Measurements from ENCODE around the gene EIF4B. TPM values are rescaled to one million over a fixed set of nuclear protein-coding genes. Genes with fewer than 3 reads are reported as not detected.

Gene EIF4B
- total RNA-seq, 1 experiment from 2014 or later = 809 TPM

GRCh38 chr12:53042607-53043454 lies 36.6 kb downstream of the EIF4B start:
- no peak overlapping the region for H3K9ac ChIP-seq (ENCODE audit: low read length)
- intact Hi-C loops (cut with micrococcal nuclease) = no loop called here
- H3K9me3 ChIP-seq (ENCODE audit: control insufficient read depth in 1 of 2, insufficient read depth in 1 of 2, low read depth in 1 of 2, low read length in 2 of 2) = no peaks in the 10 kb centered on the region
- no TSS peak for BruUV-seq (replicated peaks)
- no peaks in the 10 kb centered on the region for H3K27me3 ChIP-seq (ENCODE audit: insufficient read depth, low read length)
- no peaks in the 10 kb centered on the region for H3K9me2 ChIP-seq (ENCODE audit: insufficient read depth)
- peak overlapping the region; percentile 3; the same call in 1 of the 2 replicates for H3K27ac ChIP-seq (ENCODE audit: low read depth, low read length)
- no peak overlapping the region for H2AFZ ChIP-seq (ENCODE audit: low read depth, low read length, poor library complexity, severe bottlenecking)
- H4K20me1 ChIP-seq (ENCODE audit: insufficient read depth) = 0 out of 2 replicates have a peak, but pooled peaks cover 6% of the 10 kb centered on the region
- ChIA-PET POLR2A (interaction anchor here (1.4 kb wide), 1 partner anchor 36 kb away, joined by 6 read pairs; the partner anchor contains the start of gene SPRYD3), RAD21 (ENCODE audit: low non-redundant PET in 1 of 2, low total read pairs in 2 of 2, uncharacterized antibody in 2 of 2, unreplicated experiment in 2 of 2) (no interaction called here), CTCF (interaction anchor here (1.3 to 2.3 kb wide), 2 partner anchors 57 to 155 kb away, joined by 3 to 6 read pairs; no protein-coding TSS in a partner anchor)
- no peak overlapping the region for H3K4me3 ChIP-seq (replicated peaks in 1 of 2; ENCODE audit: low read depth in 1 of 2, low read length in 2 of 2)
- H3K36me3 ChIP-seq (ENCODE audit: control insufficient read depth in 1 of 2, insufficient read depth in 2 of 2, low read length in 2 of 2) = peaks cover 16 to 20% of the 10 kb centered on the region in 2 experiments
- peaks cover 6% of the 10 kb centered on the region; the same call in 1 of the 2 replicates for H3K79me2 ChIP-seq (ENCODE audit: insufficient read depth, low read length)
- peaks cover 21 to 48% of the 10 kb centered on the region in 2 experiments for H3K4me1 ChIP-seq (ENCODE audit: control insufficient read depth in 1 of 2, insufficient read depth in 2 of 2, low read length in 2 of 2)
- DNase-seq (ENCODE audit: low read depth, low spot score) (no peak), ATAC-seq (no peak)
- H3K4me2 ChIP-seq (ENCODE audit: low read length) = no peak overlapping the region
- TF ChIP-seq SP1 (IDR thresholded peaks at IDR 0.05; ENCODE audit: low read depth) (no peak), CEBPB (IDR thresholded peaks at IDR 0.05; ENCODE audit: low read depth) (no peak), ELF1 (IDR thresholded peaks at IDR 0.05; ENCODE audit: borderline replicate concordance, low read depth) (no peak), ZNF274 (IDR thresholded peaks at IDR 0.05; ENCODE audit: low read depth, low read length) (no peak), YY1 (IDR thresholded peaks at IDR 0.05; ENCODE audit: extremely low read depth, insufficient replicate concordance, low read depth, low read length) (no peak), ZFX (IDR thresholded peaks at IDR 0.05) (no peak), EZH2phosphoT487 (IDR thresholded peaks at IDR 0.05; ENCODE audit: borderline replicate concordance) (no peak), CTCF (IDR thresholded peaks at IDR 0.05 in 2 of 3, conservative IDR thresholded peaks at IDR 0.05 in 1 of 3; ENCODE audit: borderline replicate concordance in 1 of 3, insufficient read depth in 1 of 3, low read depth in 2 of 3, low read length in 2 of 3) (no peak), POLR2AphosphoS5 (IDR thresholded peaks at IDR 0.05; ENCODE audit: low read depth, low read length) (no peak)

Measured in HCT116 (cell line).